Measurements from ENCODE around the gene SULT1A1.
"Not testable (repeated sequence)": the region's sequence is repeated elsewhere in the genome, so short reads cannot be mapped to it uniquely, and the experiment has no call there.

- not testable (repeated sequence) for TF ChIP-seq POLR2A (IDR thresholded peaks at IDR 0.05; ENCODE audit: low read length); GATA1 (IDR thresholded peaks at IDR 0.05; ENCODE audit: low read depth, low read length)
Observed at GRCh38 chr16:28637765-28638164, 27.9 kb upstream of the SULT1A1 start, which contains the start of gene NPIPB8.

Data from erythroblast (primary cell).